H9 (cell line): ENCODE measurements around the gene CCDC174. TPM values are rescaled to one million over a fixed set of nuclear protein-coding genes. Genes with fewer than 3 reads are reported as not detected.

Source experiments
- DNase-seq: peaks from one replicate; pipeline ENCODE4 v3.0.0-alpha.2; 2017
- H2AFZ ChIP-seq: one replicate; pipeline ENCODE4 v1.6.1; 2013; ENCODE audit warnings: mild to moderate bottlenecking, low read length, control low read depth, moderate library complexity
- H2AK5ac ChIP-seq: 2 replicates; pipeline ENCODE4 v1.6.1; 2013; ENCODE audit warnings: low read length, control low read depth, mixed read lengths; ENCODE audit not compliant: insufficient read length
- H2BK120ac ChIP-seq: one replicate; pipeline ENCODE4 v1.6.1; 2013; ENCODE audit warnings: low read depth, mild to moderate bottlenecking, low read length, control low read depth, inconsistent platforms; ENCODE audit not compliant: poor library complexity, severe bottlenecking
- H2BK12ac ChIP-seq: 2 replicates; pipeline ENCODE4 v1.6.1; 2013; ENCODE audit warnings: low read length, control low read depth, mixed read lengths, low read depth; ENCODE audit not compliant: insufficient read length
- H2BK15ac ChIP-seq: 2 replicates; pipeline ENCODE4 v1.6.1; 2013; ENCODE audit warnings: low read depth, low read length, control low read depth
- H2BK20ac ChIP-seq: one replicate; pipeline ENCODE4 v1.6.1; 2013; ENCODE audit warnings: low read depth, mild to moderate bottlenecking, low read length, control low read depth, inconsistent platforms; ENCODE audit not compliant: poor library complexity, severe bottlenecking
- H2BK5ac ChIP-seq: 2 replicates; pipeline ENCODE4 v1.6.1; 2013; ENCODE audit warnings: low read length, control low read depth, mixed read lengths; ENCODE audit not compliant: insufficient read length
- H3K14ac ChIP-seq: 2 replicates; pipeline ENCODE4 v1.6.1; 2013; ENCODE audit warnings: low read length, control low read depth; ENCODE audit not compliant: insufficient read depth
- H3K18ac ChIP-seq: 2 replicates; pipeline ENCODE4 v1.6.1; 2013; ENCODE audit warnings: low read depth, mild to moderate bottlenecking, mixed read lengths, low read length, control low read depth; ENCODE audit not compliant: insufficient read length
- H3K23ac ChIP-seq: 2 replicates; pipeline ENCODE4 v1.6.1; 2013; ENCODE audit warnings: low read length, control low read depth, mixed read lengths, low read depth; ENCODE audit not compliant: insufficient read length
- H3K23me2 ChIP-seq: 2 replicates; pipeline ENCODE4 v1.6.1; 2013; ENCODE audit warnings: low read depth, mild to moderate bottlenecking, mixed read lengths, low read length, control low read depth; ENCODE audit not compliant: insufficient read length, poor library complexity, severe bottlenecking
- H3K27ac ChIP-seq: 2 replicates; pipeline ENCODE4 v1.5.1; 2013; ENCODE audit warnings: low read length, control low read depth, mixed read lengths, low read depth; ENCODE audit not compliant: insufficient read length
- H3K27me3 ChIP-seq: 2 replicates; pipeline ENCODE4 v1.6.1; 2013; ENCODE audit warnings: low read length, control low read depth, inconsistent platforms; ENCODE audit not compliant: insufficient read depth
- H3K4ac ChIP-seq: 2 replicates; pipeline ENCODE4 v1.6.1; 2013; ENCODE audit warnings: low read depth, mild to moderate bottlenecking, control low read depth, inconsistent platforms, low read length, moderate library complexity
- H3K4me1 ChIP-seq: 2 replicates; pipeline ENCODE4 v1.6.1; 2013; ENCODE audit warnings: low read length, control low read depth, inconsistent platforms; ENCODE audit not compliant: insufficient read depth
- H3K4me2 ChIP-seq: 2 replicates; pipeline ENCODE4 v1.6.1; 2013; ENCODE audit warnings: low read length, control low read depth, mixed read lengths; ENCODE audit not compliant: insufficient read length, insufficient read depth
- H3K56ac ChIP-seq: 2 replicates; pipeline ENCODE4 v1.6.1; 2013; ENCODE audit warnings: low read depth, mild to moderate bottlenecking, mixed read lengths, low read length, control low read depth; ENCODE audit not compliant: insufficient read length
- H3K79me1 ChIP-seq: 2 replicates; pipeline ENCODE4 v1.6.1; 2013; ENCODE audit warnings: low read depth, mild to moderate bottlenecking, moderate library complexity, low read length, control low read depth, inconsistent platforms; ENCODE audit not compliant: insufficient read depth, poor library complexity, severe bottlenecking
- H3K79me2 ChIP-seq: 2 replicates; pipeline ENCODE4 v1.6.1; 2013; ENCODE audit warnings: low read length, control low read depth, inconsistent platforms; ENCODE audit not compliant: insufficient read depth
- H3K9ac ChIP-seq: 2 replicates; pipeline ENCODE4 v1.6.1; 2013; ENCODE audit warnings: low read length, control low read depth, mixed read lengths; ENCODE audit not compliant: insufficient read length; ENCODE audit errors: extremely low read depth
- H3K9me3 ChIP-seq: one replicate; pipeline ENCODE4 v1.6.1; 2013; ENCODE audit warnings: low read depth, low read length, inconsistent platforms; ENCODE audit not compliant: control insufficient read depth
- H3T11ph ChIP-seq: one replicate; pipeline ENCODE4 v1.6.1; 2013; ENCODE audit warnings: mild to moderate bottlenecking, low read length, control low read depth, inconsistent platforms
- H4K20me1 ChIP-seq: one replicate; pipeline ENCODE4 v1.6.1; 2013; ENCODE audit not compliant: control insufficient read depth, insufficient read length, insufficient read depth
- H4K5ac ChIP-seq: 2 replicates; pipeline ENCODE4 v1.6.1; 2013; ENCODE audit warnings: low read depth, mild to moderate bottlenecking, mixed read lengths, low read length, control low read depth; ENCODE audit not compliant: insufficient read length
- H4K8ac ChIP-seq: replicated peaks from 2 replicates; pipeline ENCODE4 v1.6.1; 2013; ENCODE audit warnings: low read length, control low read depth, mixed read lengths, low read depth; ENCODE audit not compliant: insufficient read length
- H4K91ac ChIP-seq: 2 replicates; pipeline ENCODE4 v1.6.1; 2013; ENCODE audit warnings: low read depth, mild to moderate bottlenecking, moderate library complexity, mixed read lengths, low read length, control low read depth; ENCODE audit not compliant: insufficient read length
- H3K27ac Mint-ChIP-seq, 3 experiments: 2 replicates in 2 of 3; 3 replicates in 1 of 3; pipeline ENCODE4 v1.8.0; 2020 to 2021; ENCODE audit warnings: mixed read lengths in 3 of 3, mild to moderate bottlenecking in 1 of 3, moderate library complexity in 1 of 3
- H3K27me3 Mint-ChIP-seq: 2 replicates; pipeline ENCODE4 v1.8.0; 2021; ENCODE audit warnings: low read depth, mild to moderate bottlenecking, moderate library complexity, mixed read lengths
- H3K36me3 Mint-ChIP-seq, 3 experiments: 2 replicates in 2 of 3; 3 replicates in 1 of 3; pipeline ENCODE4 v1.8.0; 2020 to 2021; ENCODE audit warnings: low read depth in 3 of 3, mixed read lengths in 3 of 3; ENCODE audit not compliant: insufficient read depth in 1 of 3
- H3K4me1 Mint-ChIP-seq, 2 experiments: 2 replicates each; pipeline ENCODE4 v1.8.0; 2020; ENCODE audit warnings: mixed read lengths in 2 of 2
- H3K4me3 Mint-ChIP-seq, 2 experiments: 2 replicates in 1 of 2; 3 replicates in 1 of 2; pipeline ENCODE4 v1.8.0; 2020 to 2021; ENCODE audit warnings: mild to moderate bottlenecking in 2 of 2, mixed read lengths in 2 of 2, moderate library complexity in 1 of 2
- H3K9me3 Mint-ChIP-seq, 2 experiments: 2 replicates in 1 of 2; 3 replicates in 1 of 2; pipeline ENCODE4 v1.8.0; 2020; ENCODE audit warnings: mild to moderate bottlenecking in 2 of 2, mixed read lengths in 2 of 2, moderate library complexity in 1 of 2
- CTCF ChIP-seq: fragments of 200-600 bp; sonication (generic); conservative IDR thresholded peaks from 3 replicates; pipeline ENCODE4 v1.8.0; 2021; ENCODE audit warnings: antibody characterized with exemption, mild to moderate bottlenecking
- WGBS: extraction: QIAGEN DNeasy Blood & Tissue Kit; methylation state at CpG from one replicate; pipeline ENCODE4 v1.1.7; 2013; ENCODE audit warnings: missing lambda C conversion rate, low lambda C conversion rate, mixed read lengths; ENCODE audit not compliant: insufficient read length; ENCODE audit errors: extremely low coverage; 5-methylcytosine and 5-hydroxymethylcytosine counted together
- total RNA-seq: library from RNA; stranded (reverse); gene quantifications from 2 replicates; pipeline ENCODE4 v1.2.1, GENCODE V29; 2021

The CCDC174 gene
- total RNA-seq, 1 experiment from 2014 or later, result 15.2 TPM

- H3K36me3 Mint-ChIP-seq, result no peaks in the 10 kb centered on the region; a peak in 1 of 7 replicates
- H2BK15ac ChIP-seq, result no peak overlapping the region
- no peak for DNase-seq
- no peak overlapping the region for H4K91ac ChIP-seq
- H3K9ac ChIP-seq, result no peak overlapping the region
- peaks cover 12% of the 10 kb centered on the region for H3K27me3 Mint-ChIP-seq
- H3K79me2 ChIP-seq, result no peaks in the 10 kb centered on the region
- H3K23me2 ChIP-seq, result no peaks in the 10 kb centered on the region
- H3K18ac ChIP-seq, result no peak overlapping the region
- no peak overlapping the region for H2BK12ac ChIP-seq
- H3K27ac ChIP-seq, result no peak overlapping the region
- H3K4me1 Mint-ChIP-seq, result peaks cover 11 to 14% of the 10 kb centered on the region in 2 experiments
- H4K8ac ChIP-seq, result no peak overlapping the region
- no peak overlapping the region for H4K5ac ChIP-seq
- H2AFZ ChIP-seq, result no peak overlapping the region
- H3K56ac ChIP-seq, result no peak overlapping the region
- no peak for TF ChIP-seq CTCF
- H2BK20ac ChIP-seq, result no peak overlapping the region
- no peaks in the 10 kb centered on the region for H3K79me1 ChIP-seq
- H3K4me1 ChIP-seq, result no peaks in the 10 kb centered on the region; the same call in 1 of the 2 replicates
- H3K4me2 ChIP-seq, result no peak overlapping the region
- H3K9me3 ChIP-seq, result no peaks in the 10 kb centered on the region
- H3T11ph ChIP-seq, result no peak overlapping the region
- no peak overlapping the region for H2BK5ac ChIP-seq
- no peak overlapping the region for H3K14ac ChIP-seq
- H4K20me1 ChIP-seq, result peaks cover 2% of the 10 kb centered on the region
- no peaks in the 10 kb centered on the region for H3K9me3 Mint-ChIP-seq
- no peak overlapping the region for H3K4me3 Mint-ChIP-seq
- H2AK5ac ChIP-seq, result no peak overlapping the region
- H2BK120ac ChIP-seq, result no peak overlapping the region
- H3K27ac Mint-ChIP-seq, result peak overlapping the region in 1 of 3 experiments; percentile 33; a peak in 1 of 7 replicates
- no peak overlapping the region for H3K23ac ChIP-seq
- H3K4ac ChIP-seq, result no peak overlapping the region
- WGBS, result no CpG with 5 or more reads among the region's 9 CpGs
- H3K27me3 ChIP-seq, result no peaks in the 10 kb centered on the region
Measured at GRCh38 chr3:14630404-14631100, 21.0 kb upstream of the CCDC174 start.
